GM19240 (cell line): ENCODE data around the gene HAT1.

Experiments used
- DNase-seq: peaks from one replicate; pipeline ENCODE4 v3.0.0; 2011; ENCODE audit warnings: low spot score; ENCODE audit not compliant: insufficient read length

HAT1 gene

DNA sequence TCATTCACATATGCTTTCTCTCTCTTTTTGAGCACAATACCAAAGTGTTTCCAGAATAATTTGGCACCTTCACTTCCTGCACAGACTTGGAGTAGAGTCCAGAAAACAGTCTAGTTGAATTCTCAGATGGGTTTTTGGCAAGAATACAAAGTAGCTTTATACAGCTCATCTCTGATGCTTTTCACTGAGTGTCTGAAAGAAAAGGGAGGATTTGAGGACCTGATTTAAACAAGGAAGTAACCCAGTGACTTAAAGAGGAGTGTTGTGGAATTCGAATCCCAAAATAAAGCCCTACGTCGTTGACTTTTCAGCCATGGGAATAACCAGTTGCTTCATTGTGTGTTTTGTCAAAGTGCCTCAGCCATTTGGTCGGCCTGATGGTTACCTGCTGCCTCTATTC lies 109.3 kb downstream of the HAT1 start:
- no peak for DNase-seq
